Measurements from ENCODE around the gene SUPT7L.

SUPT7L gene, protein sequence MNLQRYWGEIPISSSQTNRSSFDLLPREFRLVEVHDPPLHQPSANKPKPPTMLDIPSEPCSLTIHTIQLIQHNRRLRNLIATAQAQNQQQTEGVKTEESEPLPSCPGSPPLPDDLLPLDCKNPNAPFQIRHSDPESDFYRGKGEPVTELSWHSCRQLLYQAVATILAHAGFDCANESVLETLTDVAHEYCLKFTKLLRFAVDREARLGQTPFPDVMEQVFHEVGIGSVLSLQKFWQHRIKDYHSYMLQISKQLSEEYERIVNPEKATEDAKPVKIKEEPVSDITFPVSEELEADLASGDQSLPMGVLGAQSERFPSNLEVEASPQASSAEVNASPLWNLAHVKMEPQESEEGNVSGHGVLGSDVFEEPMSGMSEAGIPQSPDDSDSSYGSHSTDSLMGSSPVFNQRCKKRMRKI

DNA sequence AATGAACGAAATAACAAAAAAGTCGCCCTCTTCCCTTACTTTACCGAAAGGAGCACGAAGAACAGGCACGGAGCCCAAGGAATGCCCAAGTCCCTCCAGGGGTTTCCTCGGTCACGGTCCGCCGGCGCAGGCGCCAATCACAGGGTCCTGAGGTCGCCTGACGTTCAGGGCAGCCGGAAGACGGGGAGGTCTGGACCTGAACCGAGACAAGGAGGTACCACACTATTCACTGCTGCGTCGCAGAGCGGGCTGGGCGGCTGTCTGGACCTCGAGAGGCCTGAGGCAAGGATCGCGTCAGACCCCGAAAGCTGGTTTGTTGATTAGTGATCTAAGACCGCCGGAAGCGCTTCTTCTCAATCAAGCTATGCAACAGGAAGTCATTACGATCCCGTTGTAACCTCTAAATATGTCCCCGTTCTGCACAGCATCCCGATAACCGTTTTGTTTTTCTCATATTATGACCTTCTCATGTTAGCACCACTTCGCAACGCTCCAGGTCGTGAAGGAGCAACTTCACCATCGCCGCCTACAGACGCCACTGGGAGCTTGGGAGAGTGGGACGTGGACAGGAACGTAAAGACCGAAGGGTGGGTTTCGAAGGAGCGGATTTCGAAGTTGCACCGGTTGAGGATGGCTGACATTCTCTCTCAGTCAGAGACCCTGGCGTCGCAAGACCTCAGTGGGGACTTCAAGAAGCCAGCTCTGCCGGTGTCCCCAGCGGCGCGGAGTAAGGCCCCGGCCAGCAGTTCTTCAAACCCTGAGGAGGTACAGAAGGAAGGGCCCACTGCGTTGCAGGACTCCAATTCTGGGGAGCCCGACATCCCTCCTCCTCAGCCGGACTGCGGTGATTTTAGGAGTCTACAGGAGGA, at the start of gene SUPT7L, which contains the start of gene SLC4A1AP:
TSS of gene SUPT7L (minus strand) at position 330 of the 869 bp plus-strand sequence. CDS start 1,422 bp downstream, outside the sequence.
TSS of gene SLC4A1AP (plus strand) at position 605 of the 869 bp plus-strand sequence. CDS start at position 631, 26 bp downstream.
- H3K4me3 ChIP-seq (ENCODE audit: low read length), result peak within 1 kb of the TSS; percentile 93
- TF ChIP-seq ZNF274 (IDR thresholded peaks at IDR 0.05; ENCODE audit: low read depth, low read length), result no peak

DNA sequence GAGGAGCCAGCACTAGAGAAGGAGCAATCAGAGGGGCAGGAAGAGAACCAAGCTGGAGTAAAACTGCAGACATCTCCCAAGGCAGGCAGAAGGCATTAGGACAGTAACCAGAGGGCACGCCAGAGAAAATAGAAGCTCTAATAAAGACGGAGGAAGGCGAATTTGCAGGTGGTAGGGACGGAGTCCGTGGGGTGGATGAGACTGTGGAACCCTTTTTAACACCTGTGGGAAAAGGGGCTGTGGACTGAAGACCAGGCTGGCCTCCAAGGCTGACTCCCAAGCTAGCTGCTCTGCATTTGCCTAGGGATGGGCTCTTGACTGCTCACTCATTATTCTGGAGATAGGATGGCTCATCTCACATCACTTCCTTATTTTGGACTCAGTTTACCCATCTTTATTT, 49.8 kb upstream of the SUPT7L start:
- no peak overlapping the region for H3K4me3 ChIP-seq (ENCODE audit: low read length)
- no peak for TF ChIP-seq ZNF274 (IDR thresholded peaks at IDR 0.05; ENCODE audit: low read depth, low read length)

DNA sequence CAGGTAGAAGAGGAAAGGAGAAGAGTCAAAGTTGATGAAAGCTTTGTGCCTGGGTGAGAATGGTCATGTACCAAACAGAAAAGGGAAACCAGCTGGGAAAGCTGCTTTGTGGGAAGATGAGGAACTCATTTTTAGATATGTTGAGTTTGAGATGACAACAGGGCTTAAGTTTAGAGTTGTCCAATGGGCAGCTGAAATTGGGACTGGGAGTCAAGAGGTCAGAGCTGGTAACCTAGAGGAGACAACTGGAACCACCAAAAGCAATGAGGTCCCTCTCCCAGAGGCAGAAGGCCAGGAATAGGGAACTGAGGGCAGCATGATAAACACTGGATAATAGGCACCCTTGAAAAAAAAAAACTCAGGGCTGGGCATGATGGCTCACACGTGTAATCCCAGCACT, 49.1 kb upstream of the SUPT7L start:
- no peak for TF ChIP-seq ZNF274 (IDR thresholded peaks at IDR 0.05; ENCODE audit: low read depth, low read length)
- no peak overlapping the region for H3K4me3 ChIP-seq (ENCODE audit: low read length)

DNA sequence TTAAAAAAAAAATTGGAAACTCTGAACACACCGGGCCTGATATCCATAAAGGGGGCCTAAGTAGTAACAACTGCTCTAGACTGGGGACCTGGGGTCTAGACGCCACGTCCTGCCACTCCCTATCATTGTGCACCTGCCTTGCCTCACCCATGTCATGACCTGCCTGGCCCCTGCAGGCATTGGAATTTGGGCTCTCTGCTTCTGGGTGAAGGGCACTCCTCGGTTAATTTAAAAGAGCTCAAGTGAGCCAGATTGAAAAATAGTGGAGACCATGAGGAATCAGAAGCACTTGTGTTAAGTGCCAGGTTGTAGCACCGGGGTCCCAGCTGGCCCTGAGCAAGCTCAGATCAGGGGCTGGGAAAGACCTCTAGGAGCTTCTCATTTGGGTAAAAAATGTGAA, 48.4 kb upstream of the SUPT7L start:
- no peak overlapping the region for H3K4me3 ChIP-seq (ENCODE audit: low read length)
- no peak for TF ChIP-seq ZNF274 (IDR thresholded peaks at IDR 0.05; ENCODE audit: low read depth, low read length)

DNA sequence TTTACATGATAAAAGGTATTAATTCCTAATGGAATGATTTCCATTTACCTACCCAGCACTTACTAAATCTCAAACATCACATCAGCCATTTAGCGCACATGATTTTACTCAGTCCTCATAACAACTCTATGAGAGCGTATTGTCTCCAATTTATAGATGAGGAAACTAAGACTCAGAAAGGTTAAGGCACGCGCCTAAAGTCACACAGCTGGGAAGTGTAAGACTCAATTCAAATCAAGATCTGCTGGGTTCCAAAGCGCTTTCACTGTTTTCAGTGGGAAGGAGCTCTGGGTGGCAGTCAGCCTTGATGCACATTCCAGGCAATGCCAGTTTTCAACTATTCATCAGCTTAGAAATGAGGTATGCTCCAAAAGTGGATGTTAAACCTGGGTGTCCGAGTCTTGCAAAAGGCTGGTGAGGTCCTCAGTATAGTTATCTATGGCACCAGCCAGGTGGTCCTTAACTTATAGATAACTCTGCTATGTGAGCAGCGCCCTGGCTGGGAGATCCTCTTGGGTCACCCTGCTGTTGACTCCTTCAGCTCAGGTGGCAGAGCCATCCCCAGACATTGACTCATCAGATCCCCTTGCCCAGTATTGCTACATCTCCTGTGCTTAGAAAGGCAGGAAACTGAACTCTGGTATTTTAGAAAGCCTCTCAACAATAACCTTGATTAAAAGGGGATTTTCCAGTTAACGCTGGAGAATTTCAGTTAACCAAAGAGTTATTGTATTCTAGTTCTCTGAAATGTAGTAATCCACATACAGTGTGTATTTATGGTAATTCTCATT, 47.4 kb upstream of the SUPT7L start:
- no peak for TF ChIP-seq ZNF274 (IDR thresholded peaks at IDR 0.05; ENCODE audit: low read depth, low read length)
- H3K4me3 ChIP-seq (ENCODE audit: low read length), result no peak overlapping the region

DNA sequence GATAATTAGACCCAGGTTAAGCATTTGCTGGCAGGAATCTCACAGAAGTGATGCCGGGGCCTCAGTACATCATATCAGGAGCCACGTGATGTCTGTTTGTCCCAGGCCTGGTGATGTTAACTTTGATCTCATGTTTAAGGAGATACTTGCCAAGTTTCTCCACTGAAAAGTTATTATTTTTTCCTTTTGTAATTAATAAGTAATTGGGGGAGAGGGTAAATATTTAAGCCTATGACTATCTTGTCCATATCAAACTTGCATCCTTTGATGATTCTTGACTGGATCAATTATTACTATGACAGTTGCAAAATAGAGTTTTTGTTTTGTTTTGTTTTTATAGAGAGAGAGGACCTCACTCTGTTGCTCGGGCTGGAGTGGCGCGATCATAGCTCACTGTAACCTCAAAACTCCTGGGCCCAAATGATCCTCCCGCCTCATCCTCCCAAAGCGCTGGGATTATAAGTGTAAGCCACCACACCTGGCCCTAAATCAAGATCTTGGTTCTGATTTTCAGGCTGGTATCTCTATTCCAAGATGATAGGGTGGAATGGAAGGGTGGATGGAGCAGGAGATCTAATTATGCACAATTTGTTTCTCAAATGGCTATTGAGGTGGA, 46.7 kb upstream of the SUPT7L start:
- TF ChIP-seq ZNF274 (IDR thresholded peaks at IDR 0.05; ENCODE audit: low read depth, low read length), result no peak

DNA sequence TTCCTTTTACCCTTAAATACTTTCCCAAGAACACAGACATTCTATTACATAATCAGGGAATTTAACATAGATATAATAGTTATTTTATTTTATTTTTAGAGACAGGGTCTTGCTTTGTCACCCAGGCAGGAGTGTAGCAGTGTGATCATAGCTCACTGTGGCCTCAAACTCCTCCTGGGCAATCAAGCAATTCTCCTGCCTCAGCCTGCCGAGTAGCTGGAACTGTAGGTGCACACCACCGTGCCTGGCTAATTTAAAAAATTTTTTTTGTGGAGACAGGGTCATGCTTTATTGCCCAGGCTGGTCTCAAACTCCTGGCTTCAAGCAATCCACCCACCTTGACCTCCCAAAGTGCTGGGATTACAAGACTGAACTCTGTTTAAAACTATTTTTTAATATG, 45.9 kb upstream of the SUPT7L start:
- H3K4me3 ChIP-seq (ENCODE audit: low read length), result no peak overlapping the region
- TF ChIP-seq ZNF274 (IDR thresholded peaks at IDR 0.05; ENCODE audit: low read depth, low read length), result no peak

More for the DNA sequence above, 46.7 kb upstream of the SUPT7L start:
- no peak overlapping the region for H3K4me3 ChIP-seq (ENCODE audit: low read length)

DNA sequence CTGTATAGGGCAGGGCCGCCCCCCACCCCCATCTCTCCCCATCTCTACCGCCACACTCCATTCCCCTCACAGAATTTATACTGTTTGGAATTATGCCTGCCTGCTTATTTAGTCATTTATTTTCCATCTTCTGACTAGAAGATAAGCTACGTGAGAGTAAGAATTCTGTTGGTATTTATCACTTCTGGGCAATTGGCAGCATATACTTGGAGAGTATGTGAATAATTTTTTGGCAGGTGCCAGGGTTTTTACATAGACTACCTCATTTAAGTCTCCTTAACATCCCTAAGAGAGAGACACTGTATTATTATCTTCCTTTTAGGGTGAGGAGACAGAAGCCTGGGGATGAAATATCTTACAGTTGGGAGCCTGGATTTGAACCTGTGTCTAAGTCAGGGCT, 45.3 kb upstream of the SUPT7L start:
- no peak for TF ChIP-seq ZNF274 (IDR thresholded peaks at IDR 0.05; ENCODE audit: low read depth, low read length)
- no peak overlapping the region for H3K4me3 ChIP-seq (ENCODE audit: low read length)

DNA sequence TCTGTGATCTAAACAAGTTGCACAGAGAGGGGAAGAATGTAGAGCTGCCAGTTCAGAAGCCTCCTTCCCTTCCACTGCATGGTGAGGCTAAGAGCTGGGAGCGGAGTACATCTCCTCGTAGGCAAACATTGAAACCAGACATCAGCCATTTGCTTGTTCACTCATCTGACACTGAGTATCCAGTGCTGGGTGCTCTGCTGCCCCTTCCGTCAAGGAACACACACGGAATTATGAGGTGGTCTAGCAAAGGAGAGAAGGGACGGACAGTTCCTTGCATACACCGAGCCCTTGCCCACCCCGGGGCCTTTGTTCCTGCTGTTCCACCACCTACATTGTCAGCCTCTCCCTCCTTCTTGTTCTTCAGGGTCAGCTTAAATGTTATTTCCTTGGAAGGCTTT, 44.8 kb upstream of the SUPT7L start:
- H3K4me3 ChIP-seq (ENCODE audit: low read length), result no peak overlapping the region

DNA sequence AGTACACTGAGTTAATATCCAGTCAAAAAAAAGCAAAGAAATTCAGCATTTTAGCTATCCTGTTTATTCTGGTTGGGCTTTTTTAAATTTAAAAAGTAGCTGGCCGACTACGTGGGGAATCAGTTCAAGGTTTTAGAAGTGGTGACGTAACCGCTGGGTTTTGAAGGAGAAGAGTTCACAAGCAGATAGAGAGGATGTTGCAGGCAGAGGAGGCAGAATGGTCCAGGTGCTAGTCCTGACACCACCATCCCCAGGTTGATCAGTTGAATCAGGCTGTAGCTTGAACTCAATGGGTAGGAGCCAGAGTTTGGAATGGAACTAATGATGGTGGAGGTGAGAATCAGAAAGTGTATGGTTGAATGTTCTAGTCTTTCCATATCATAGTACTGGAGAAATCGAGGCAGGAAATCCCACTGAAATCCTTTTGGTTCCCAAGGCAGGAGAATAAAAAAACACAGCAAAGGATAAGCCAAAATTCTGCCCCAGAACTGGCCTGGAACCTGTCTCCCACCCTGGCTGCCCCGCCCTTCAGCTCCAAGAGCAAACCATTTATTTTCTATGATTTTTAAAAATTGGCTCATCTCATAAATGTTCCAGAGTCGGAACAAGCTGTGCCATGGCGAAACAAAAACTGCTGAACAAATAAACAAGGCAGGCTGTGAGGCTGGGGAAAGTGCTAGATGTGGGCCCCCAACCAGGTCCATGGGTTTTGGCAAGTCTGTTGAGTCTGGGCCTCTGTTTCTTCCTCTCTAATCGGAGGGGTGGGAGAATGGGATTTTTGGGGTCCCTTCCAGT, 44.2 kb upstream of the SUPT7L start:
- H3K4me3 ChIP-seq (ENCODE audit: low read length), result no peak overlapping the region
- no peak for TF ChIP-seq ZNF274 (IDR thresholded peaks at IDR 0.05; ENCODE audit: low read depth, low read length)

More for the DNA sequence above, 44.8 kb upstream of the SUPT7L start:
- TF ChIP-seq ZNF274 (IDR thresholded peaks at IDR 0.05; ENCODE audit: low read depth, low read length), result no peak

DNA sequence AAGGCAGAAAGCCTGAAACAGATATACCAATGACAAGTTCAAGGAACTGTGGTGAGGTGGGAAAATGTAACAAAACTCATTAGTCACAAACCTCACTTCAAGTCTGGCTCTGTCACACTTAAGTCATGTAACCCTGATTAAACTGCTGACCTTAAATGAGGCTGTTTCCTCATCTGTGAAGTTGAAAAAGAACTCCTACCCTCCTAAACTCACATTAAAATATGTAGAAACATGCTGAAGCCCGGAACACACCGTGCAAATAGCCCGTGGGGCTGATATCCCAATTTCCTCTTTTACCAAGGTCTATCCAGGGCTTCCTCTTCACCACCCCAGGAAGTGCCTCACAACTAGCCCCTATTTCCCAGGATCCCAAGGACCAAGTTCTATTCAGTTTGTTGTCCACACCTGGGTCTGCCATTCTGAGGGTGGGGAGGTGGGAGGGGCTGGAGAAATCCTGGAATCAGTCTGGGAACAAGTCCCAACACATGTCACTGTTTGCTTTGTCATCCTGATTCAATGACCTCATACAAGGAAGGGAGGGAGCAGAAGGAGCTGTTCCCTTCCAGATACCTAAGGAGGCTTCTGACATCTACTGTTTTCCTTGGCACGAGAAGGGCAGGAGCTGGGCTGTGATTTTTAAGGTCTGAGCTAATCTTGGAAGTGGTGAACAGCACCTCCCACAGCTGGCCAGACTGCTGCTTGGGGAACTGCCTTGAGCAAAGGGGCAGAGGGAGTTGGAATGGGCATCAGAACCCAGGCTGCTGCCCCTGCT, 42.6 kb upstream of the SUPT7L start:
- TF ChIP-seq ZNF274 (IDR thresholded peaks at IDR 0.05; ENCODE audit: low read depth, low read length), result no peak
- H3K4me3 ChIP-seq (ENCODE audit: low read length), result no peak overlapping the region

DNA sequence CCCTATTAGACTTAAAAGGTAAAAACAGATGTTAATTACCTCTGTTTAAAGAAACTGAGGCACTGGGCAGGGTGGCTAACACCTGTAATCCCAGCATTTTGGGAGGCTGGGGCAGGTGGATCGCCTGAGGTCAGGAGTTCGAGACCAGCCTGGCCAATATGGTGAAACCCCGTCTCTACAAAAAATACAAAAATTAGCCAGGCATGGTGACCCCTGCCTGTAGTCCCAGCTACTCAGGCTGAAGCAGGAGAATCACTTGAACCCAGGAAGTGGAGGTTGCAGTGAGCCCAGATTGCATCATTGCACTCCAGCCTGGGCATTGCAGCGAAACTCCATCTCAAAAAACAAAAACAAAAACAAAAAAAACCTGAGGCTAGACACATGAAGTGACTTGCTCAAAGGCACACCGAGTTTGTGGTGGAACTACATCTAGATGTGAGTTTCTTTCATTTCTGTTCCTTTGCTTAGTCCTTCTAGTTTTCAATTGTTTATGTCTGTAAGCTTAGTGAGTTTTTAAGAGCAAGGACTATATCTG, 41.0 kb upstream of the SUPT7L start:
- H3K4me3 ChIP-seq (ENCODE audit: low read length), result no peak overlapping the region
- TF ChIP-seq ZNF274 (IDR thresholded peaks at IDR 0.05; ENCODE audit: low read depth, low read length), result no peak
